Iris pigment epithelial cell (primary cell): ENCODE measurements around the gene GPATCH8.
"Not testable (repeated sequence)": the region's sequence is repeated elsewhere in the genome, so short reads cannot be mapped to it uniquely, and the experiment has no call there.

ENCODE experiments used
- DNase-seq: peaks from one replicate; pipeline ENCODE4 v3.0.0-alpha.2; 2011; ENCODE audit warnings: low read depth

GPATCH8 gene

DNA sequence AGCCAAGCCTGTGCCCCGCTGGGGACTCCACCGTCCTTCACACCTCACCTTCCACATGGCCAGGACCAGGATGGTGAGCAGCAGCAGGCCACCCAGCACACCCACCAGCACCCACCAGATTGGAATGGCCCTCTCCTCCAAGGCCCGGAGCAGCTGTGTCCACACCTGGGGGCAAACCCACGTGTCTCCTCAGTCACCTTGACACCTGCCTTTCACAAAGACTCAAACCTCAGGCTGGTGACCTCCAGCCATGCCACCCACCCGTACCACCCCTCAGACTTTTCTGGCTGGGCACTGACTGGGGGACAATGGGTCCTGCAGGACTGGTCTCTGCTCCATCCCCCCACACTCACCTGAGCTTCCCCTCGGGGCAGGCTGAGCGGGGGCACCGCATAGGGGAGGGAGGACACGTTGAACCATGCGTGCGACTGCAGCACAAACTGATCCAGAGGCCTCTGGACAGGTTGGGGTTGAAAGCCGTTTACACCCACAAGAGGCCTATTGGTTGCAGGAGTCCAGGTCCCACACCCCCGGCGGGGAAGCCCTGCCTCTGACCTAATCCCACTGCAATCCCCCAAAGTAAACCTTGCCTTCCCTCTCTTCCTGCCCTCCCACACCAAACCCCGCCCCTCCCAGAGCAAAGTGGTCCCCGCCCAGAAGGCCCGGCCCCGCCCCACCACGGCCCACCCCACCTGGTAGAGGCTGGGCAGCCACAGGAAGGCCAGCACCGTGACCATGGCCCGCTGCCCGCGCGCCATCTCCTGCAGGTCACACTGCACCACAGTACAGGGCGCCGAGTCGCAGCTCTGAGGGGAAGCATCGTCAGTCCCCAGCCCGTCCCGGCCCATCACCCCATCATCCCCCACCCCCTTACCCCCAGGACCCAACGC is 128.7 kb downstream of the GPATCH8 start:
- no peak for DNase-seq

- no peak for DNase-seq
Observed at GRCh38 chr17:44372036-44372435, 131.2 kb downstream of the GPATCH8 start.

DNA sequence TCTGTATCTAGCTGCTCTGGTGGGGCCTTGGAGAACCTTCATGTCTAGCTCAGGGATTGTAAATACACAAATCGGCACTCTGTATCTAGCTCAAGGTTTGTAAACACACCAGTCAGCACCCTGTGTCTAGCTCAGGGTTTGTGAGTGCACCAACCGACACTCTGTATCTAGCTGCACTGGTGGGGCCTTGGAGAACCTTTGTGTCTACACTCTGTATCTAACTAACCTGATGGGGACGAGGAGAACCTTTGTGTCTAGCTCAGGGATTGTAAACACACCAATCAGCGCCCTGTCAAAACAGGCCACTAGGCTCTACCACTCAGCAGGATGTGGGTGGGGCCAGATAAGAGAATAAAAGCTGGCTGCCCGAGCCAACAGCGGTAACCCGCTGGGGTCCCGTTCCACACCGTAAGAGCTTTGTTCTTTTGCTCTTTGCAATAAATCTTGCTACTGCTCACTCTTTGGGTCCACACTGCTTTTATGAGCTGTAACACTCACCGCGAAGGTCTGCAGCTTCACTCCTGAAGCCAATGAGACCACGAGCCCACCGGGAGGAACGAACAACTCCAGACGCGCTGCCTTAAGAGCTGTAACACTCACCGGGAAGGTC is 133.7 kb downstream of the GPATCH8 start:
- DNase-seq: not testable (repeated sequence)

DNA sequence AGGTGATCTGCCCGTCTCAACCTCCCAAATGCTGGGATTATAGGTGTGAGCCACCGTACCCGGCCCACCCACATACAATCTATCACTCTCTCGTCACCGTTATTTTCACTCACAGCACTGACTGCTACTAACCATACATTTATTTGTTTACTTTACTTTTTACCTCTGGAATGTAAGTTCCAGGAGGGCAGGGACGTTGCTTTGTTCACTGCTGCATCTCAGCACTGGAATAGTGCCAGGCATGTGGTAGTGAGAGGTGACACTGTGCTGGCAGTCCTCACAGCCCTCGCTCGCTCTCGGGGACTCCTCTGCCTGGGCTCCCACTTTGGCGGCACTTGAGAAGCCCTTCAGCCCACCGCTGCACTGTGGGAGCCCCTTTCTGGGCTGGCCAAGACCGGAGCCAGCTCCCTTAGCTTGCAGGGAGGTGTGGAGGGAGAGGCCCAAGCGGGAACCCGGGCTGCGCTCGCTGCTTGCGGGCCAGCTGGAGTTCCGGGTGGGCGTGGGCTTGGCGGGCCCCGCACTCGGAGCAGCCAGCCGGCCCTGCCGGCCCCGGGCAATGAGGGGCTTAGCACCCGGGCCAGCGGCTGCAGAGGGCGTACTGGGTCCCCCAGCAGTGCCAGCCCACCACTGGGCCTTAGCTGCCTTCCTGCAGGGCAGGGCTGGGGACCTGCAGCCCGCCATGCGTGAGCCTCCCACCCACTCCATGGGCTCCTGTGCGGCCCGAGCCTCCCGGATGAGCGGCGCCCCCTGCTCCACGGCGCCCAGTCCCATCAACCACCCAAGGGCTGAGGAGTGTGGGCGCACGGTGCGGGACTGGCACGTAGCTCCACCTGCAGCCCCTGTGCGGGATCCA is 134.6 kb downstream of the GPATCH8 start:
- not testable (repeated sequence) for DNase-seq

DNA sequence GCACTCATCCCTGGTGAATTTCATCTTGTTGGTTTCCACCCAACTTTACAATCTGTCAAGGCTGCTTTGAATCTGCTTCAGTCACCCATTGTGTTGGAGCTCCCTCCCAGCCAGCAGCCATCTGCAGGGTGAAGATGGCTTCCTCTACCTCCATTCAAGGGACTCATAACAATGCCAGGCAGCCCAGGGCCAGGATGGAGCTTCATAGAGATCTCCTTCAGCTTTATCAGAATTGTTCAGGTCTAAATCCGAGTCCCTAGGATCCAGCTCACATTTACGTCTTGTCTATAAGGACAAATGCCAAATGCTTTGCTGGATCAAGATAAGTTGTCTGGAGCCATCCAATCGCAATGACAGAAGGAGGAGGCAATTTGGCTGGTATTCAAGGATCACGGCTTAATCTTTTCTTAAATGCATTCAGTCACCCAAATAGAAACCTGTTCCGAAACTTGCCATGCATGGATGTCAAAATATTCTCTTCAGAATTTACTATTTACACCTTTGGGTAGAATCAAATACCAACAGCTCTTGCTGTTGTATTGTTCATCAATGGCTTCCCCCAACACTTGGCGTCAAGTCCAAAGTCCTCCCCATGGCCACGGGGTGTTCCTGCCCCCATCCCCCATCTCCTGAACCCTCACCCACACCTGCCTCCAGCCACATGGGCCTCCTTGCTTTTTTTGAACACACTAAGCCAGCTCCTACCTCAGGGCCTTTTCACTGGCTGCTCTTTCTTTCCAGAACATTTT is 135.8 kb downstream of the GPATCH8 start:
- no peak for DNase-seq

DNA sequence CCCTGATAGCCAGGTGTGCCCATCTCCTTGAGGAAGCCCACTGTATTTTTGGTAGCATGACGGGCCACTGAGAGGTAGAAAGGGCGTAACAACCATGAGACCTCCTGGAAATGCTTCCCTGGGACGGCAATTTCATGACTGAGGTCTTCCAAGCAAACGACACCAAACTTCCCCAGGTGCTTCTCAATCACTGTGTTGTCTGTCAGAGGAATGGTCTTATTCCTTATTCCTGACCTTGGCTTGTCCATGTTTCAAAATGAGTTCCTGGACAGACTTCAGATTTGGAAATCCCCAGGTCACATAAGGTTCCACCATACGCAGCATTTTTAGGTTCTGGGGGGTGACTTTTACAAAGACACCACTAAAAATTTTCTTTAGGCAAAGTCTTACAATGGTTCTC is 138.2 kb downstream of the GPATCH8 start:
- not testable (repeated sequence) for DNase-seq

GRCh38 chr17:44363613-44364159 is 139.5 kb downstream of the GPATCH8 start, which contains the start of gene FAM171A2:
FAM171A2 (minus strand) TSS chr17:44363853; CDS start chr17:44363714, 139 bp downstream.
- DNase-seq: peak; percentile 40

DNA sequence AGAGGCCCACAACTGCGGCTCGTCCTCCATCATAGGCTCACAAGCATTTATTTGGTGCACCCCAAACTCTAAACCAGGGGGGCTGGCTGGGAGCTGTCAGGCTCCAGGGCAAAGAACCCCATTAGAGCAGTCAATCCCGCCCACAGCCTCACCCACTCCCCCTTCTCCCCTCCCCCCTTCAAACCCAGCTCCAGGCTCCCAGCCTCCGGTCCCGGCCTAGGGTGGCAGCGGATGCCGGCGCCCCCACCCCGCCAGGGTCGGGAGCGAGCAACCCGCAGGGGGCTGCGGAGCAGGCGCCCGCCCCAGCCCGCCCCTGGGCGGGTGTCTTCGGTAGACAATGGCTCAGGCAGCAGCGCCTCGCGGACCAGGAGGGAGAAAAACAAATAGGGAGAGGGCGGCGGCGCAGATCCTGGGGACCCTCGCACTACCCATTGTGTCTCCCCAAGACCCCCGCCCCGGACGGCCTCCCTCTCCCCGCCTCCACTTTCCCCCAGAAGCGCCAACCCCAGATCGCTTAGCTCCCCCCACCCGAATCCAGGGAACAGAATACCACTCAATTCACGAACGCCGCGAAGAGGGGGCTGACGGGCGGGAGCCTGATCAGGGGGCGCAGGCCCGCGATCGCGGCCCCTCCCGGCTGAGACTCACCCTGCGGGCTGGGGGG is 140.1 kb downstream of the GPATCH8 start:
- DNase-seq: no peak

GRCh38 chr17:44362459-44362948 is 140.7 kb downstream of the GPATCH8 start:
- no peak for DNase-seq

- no peak for DNase-seq
Observed at GRCh38 chr17:44361292-44362260, 141.6 kb downstream of the GPATCH8 start.

- DNase-seq: peak; percentile 41
Observed at GRCh38 chr17:44360826-44361225, 142.4 kb downstream of the GPATCH8 start.

- no peak for DNase-seq
Observed at GRCh38 chr17:44360144-44360533, 143.1 kb downstream of the GPATCH8 start.

- DNase-seq: no peak
Observed at GRCh38 chr17:44359458-44360143, 143.6 kb downstream of the GPATCH8 start.

DNA sequence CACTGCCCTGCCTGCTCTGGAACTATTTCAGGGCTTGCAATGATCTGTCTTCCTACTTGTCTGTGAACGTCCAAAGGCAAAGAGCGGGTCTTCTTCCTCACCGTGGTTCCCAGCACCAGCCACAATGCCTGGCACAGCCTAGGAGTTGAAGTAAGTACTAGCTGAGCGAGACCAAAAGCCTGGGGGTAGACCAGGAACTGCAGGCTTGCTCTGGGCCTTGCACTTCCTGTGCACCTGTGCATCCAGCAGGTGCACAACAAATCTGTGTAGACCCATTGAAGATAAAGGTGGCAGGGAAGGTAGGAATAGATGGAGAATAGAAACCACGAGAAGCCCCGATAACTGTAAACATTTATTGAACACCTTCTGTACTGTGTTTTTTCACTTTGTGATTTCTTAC is 144.2 kb downstream of the GPATCH8 start:
- DNase-seq: no peak

GRCh38 chr17:44358066-44358465 is 145.1 kb downstream of the GPATCH8 start:
- no peak for DNase-seq

GRCh38 chr17:44356241-44356640 is 147.0 kb downstream of the GPATCH8 start:
- no peak for DNase-seq

DNA sequence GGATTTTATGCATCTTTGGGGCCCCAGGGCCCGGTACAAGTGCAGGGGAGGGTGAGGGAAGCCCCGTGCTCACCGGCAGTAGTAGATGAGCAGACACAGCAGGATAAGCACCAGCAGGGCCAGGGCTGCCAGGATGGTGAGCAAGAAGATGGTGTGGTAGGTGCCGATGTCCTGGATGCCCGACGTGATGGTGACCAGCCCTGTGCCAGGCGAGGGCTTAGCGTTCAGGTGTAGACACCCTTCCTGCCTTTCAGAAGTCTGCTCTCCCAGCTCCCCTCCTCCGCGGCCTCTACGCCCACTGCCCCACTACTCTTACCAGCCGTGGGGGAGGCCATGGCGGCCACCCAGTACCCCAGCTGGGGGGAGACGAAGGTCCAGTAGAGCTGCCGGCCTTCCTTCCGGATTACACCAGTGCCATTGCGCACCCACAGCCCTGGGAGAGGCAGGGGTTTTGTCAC is 147.5 kb downstream of the GPATCH8 start:
- DNase-seq: no peak
